Neural cell (in vitro differentiated cells): Measurements from ENCODE around the gene OR7C1.

ENCODE experiments used
- EP300 ChIP-seq: fragments of 450-650 bp; conservative IDR thresholded peaks from 2 replicates; pipeline ENCODE4 v1.6.1; 2014; ENCODE audit warnings: antibody characterized with exemption, mild to moderate bottlenecking, moderate library complexity; ENCODE audit not compliant: poor library complexity, severe bottlenecking
- EZH2 ChIP-seq: fragments of 200-600, 300-800 bp; shearing (Covaris generic), sonication (generic); IDR thresholded peaks from 2 replicates; pipeline ENCODE4 v1.6.1; 2014; ENCODE audit warnings: antibody characterized with exemption, low read length, borderline replicate concordance, mild to moderate bottlenecking; ENCODE audit not compliant: insufficient read depth, poor library complexity, severe bottlenecking
- MXI1 ChIP-seq: fragments of 450-650 bp; conservative IDR thresholded peaks from 2 replicates; pipeline ENCODE4 v1.6.1; 2014; ENCODE audit warnings: antibody characterized with exemption, mild to moderate bottlenecking; ENCODE audit not compliant: poor library complexity, severe bottlenecking
- RAD21 ChIP-seq: fragments of 450-650 bp; conservative IDR thresholded peaks from 2 replicates; pipeline ENCODE4 v1.6.1; 2014; ENCODE audit warnings: antibody characterized with exemption, mild to moderate bottlenecking, moderate library complexity
- SMC3 ChIP-seq: fragments of 450-650 bp; conservative IDR thresholded peaks from 2 replicates; pipeline ENCODE4 v1.6.1; 2014; ENCODE audit warnings: antibody characterized with exemption, mild to moderate bottlenecking, moderate library complexity; ENCODE audit not compliant: poor library complexity
- TAF1 ChIP-seq: IDR thresholded peaks from 2 replicates; pipeline ENCODE4 v1.6.1; 2012; ENCODE audit warnings: low read depth
- TF ChIP-seq, protein P1 (sequence below): fragments of 450-650 bp; IDR thresholded peaks from 2 replicates; pipeline ENCODE4 v1.5.1; 2014; ENCODE audit warnings: antibody characterized with exemption, mild to moderate bottlenecking, moderate library complexity; ENCODE audit not compliant: poor library complexity, severe bottlenecking
- TF ChIP-seq, protein P2 (sequence below): IDR thresholded peaks from 2 replicates; pipeline ENCODE4 v1.6.1; 2012; ENCODE audit warnings: borderline replicate concordance

DNA sequence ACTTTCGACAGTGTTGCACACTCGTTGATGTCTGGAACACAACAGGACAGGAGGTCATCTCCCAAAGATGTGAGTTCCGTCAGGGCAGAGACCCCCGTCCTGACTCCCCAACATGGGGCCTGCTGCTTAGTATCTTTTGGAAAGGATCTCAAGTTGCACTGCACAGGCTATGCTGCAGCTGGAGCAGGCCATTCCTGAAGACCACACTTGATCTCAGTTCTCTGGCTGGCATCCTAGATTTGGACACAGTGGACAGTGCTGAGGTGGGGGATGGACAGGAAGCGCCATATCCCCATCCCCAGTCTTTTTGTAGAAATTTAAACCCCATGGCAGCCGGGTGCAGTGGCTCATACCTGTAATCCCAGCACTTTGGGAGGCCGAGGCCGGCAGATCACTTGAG is 62.5 kb downstream of the OR7C1 start:
- TF ChIP-seq SMC3 = no peak
- TF ChIP-seq, protein P1, sequence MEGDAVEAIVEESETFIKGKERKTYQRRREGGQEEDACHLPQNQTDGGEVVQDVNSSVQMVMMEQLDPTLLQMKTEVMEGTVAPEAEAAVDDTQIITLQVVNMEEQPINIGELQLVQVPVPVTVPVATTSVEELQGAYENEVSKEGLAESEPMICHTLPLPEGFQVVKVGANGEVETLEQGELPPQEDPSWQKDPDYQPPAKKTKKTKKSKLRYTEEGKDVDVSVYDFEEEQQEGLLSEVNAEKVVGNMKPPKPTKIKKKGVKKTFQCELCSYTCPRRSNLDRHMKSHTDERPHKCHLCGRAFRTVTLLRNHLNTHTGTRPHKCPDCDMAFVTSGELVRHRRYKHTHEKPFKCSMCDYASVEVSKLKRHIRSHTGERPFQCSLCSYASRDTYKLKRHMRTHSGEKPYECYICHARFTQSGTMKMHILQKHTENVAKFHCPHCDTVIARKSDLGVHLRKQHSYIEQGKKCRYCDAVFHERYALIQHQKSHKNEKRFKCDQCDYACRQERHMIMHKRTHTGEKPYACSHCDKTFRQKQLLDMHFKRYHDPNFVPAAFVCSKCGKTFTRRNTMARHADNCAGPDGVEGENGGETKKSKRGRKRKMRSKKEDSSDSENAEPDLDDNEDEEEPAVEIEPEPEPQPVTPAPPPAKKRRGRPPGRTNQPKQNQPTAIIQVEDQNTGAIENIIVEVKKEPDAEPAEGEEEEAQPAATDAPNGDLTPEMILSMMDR = no peak
- no peak for TF ChIP-seq EZH2
- no peak for TF ChIP-seq MXI1
- no peak for TF ChIP-seq EP300
- TF ChIP-seq, protein P2, sequence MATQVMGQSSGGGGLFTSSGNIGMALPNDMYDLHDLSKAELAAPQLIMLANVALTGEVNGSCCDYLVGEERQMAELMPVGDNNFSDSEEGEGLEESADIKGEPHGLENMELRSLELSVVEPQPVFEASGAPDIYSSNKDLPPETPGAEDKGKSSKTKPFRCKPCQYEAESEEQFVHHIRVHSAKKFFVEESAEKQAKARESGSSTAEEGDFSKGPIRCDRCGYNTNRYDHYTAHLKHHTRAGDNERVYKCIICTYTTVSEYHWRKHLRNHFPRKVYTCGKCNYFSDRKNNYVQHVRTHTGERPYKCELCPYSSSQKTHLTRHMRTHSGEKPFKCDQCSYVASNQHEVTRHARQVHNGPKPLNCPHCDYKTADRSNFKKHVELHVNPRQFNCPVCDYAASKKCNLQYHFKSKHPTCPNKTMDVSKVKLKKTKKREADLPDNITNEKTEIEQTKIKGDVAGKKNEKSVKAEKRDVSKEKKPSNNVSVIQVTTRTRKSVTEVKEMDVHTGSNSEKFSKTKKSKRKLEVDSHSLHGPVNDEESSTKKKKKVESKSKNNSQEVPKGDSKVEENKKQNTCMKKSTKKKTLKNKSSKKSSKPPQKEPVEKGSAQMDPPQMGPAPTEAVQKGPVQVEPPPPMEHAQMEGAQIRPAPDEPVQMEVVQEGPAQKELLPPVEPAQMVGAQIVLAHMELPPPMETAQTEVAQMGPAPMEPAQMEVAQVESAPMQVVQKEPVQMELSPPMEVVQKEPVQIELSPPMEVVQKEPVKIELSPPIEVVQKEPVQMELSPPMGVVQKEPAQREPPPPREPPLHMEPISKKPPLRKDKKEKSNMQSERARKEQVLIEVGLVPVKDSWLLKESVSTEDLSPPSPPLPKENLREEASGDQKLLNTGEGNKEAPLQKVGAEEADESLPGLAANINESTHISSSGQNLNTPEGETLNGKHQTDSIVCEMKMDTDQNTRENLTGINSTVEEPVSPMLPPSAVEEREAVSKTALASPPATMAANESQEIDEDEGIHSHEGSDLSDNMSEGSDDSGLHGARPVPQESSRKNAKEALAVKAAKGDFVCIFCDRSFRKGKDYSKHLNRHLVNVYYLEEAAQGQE = no peak
- TF ChIP-seq RAD21 = no peak
- no peak for TF ChIP-seq TAF1
